Right lobe of liver (tissue), 6 donors: ENCODE data around the gene SAG. TPM values are rescaled to one million over a fixed set of nuclear protein-coding genes. Genes with fewer than 3 reads are reported as not detected.

ENCODE experiments used
- ATAC-seq, 4 donors: fragments of 200-7000 bp; cut with Tn5 transposase; one replicate each; pipeline ENCODE4 v1.9.1; 2020; ENCODE audit warnings: mild to moderate bottlenecking in 4 of 4, moderate library complexity in 4 of 4
- DNase-seq, 3 donors: peaks; one replicate each; pipeline ENCODE4 v3.0.0-alpha.2; 2020
- H3K27ac ChIP-seq, 3 donors: fragments of 200-600 bp; one replicate each; pipeline ENCODE4 v1.8.0; 2022
- H3K27me3 ChIP-seq, 2 donors: fragments of 200-600 bp; one replicate each; pipeline ENCODE4 v1.8.0; 2022
- H3K36me3 ChIP-seq, 4 donors: fragments of 200-600 bp; sonication (generic) in 1 of 4; one replicate each; pipeline versions ENCODE4 v1.5.1 to v1.8.0; 2017 to 2022; ENCODE audit warnings: control low read depth in 1 of 4
- H3K4me1 ChIP-seq, 4 donors: fragments of 200-600 bp; sonication (generic) in 1 of 4; one replicate each; pipeline versions ENCODE4 v1.5.1 to v1.8.0; 2017 to 2022; ENCODE audit warnings: control low read depth in 1 of 4
- H3K4me3 ChIP-seq, 3 donors: fragments of 200-600 bp; one replicate each; pipeline ENCODE4 v1.8.0; 2022
- H3K9me3 ChIP-seq, 4 donors: fragments of 200-600 bp; sonication (generic) in 1 of 4; one replicate each; pipeline versions ENCODE4 v1.5.1 to v1.8.0; 2017 to 2022; ENCODE audit warnings: control low read depth in 1 of 4
- POLR2A ChIP-seq: fragments of 450-650 bp; IDR thresholded peaks from one replicate; pipeline ENCODE4 v1.6.1; 2017; ENCODE audit warnings: antibody characterized with exemption, mild to moderate bottlenecking
- WGBS: methylation state at CpG from one replicate; pipeline ENCODE4 v1.1.6; 2018; ENCODE audit warnings: low coverage, low lambda C conversion rate; ENCODE audit not compliant: insufficient coverage; ENCODE audit errors: missing lambda C conversion rate; 5-methylcytosine and 5-hydroxymethylcytosine counted together
- intact Hi-C, 2 donors: fragments of 100-400 bp; cut with DNase I; formaldehyde crosslinking; loops; one replicate each; pipeline versions ENCODE4 v1.11.2 to v1.14.1; 2022
- total RNA-seq, 6 experiments: library from RNA; depleted of rRNA in 2 of 6; stranded (reverse); fragments of >200 nt in 2 of 6; fragmentation: NEBNext Ultra II Directional in 3 of 6; extraction: Animal tissue kit (Norgen Biotek cat#: 25700) in 3 of 6; gene quantifications; one replicate each; pipeline versions ENCODE4 v1.1.0 to v1.2.4, GENCODE V29; 2016 to 2023
- TF ChIP-seq, protein P1 (sequence below), 4 donors: fragments of 200-600 bp in 3 of 4; fragments of 450-650 bp in 1 of 4; IDR thresholded peaks; one replicate each; pipeline versions ENCODE4 v1.5.1 to v1.8.0; 2016 to 2022; ENCODE audit warnings: antibody characterized with exemption in 4 of 4, mild to moderate bottlenecking in 2 of 4
- donor health status: DM: no; HTN: yes; CAD: no.
- donor health status: DM: no; HTN: no; CAD: no.
- donor health status: DM: no; HTN: no; CAD: no.
- donor health status: DM: no; HTN: yes; CAD: no.
- donor health status: DM: no; HTN: yes; CAD: no.

SAG gene
- total RNA-seq, 6 experiments from 2014 or later: not detected

DNA sequence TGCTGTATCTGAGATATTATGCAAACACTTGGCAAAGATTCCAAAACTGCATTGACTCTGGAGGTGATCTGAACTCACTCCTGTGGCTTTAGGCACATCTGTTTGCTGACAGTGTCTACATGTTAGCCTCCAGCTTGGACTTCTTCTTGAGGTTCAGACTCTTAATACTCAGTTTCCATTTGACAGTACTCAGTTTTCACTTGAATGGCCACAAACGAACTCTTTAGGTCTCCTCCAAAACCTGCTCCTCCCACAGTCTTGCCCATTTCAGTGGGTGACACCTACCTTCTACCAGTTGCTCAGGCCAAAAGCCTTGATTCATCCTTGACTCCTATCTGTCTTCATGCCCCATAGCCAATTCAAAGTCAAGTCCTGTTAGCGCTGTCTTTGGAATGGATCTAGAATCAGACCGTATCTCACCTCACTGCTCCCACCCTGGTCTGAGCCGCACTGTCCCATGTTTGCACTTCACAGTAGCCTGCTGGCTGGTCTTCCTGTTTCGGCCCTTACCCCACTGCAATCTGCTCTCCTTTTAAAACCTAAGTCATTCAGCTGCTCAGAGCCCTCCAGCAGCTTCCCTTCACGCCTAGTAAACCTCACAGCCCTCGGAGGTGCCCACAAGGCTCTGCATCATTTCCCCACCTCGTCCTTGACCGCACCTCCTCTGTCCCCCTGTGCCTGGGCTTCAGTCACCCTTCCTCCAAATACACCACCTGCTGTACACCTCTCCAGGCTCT is 45.6 kb upstream of the SAG start:
- Histone ChIP-seq H3K27me3 (no peaks in the 10 kb centered on the region), H3K4me1 (peaks cover 0 to 24% (median 0%) of the 10 kb centered on the region in 4 donors), H3K36me3 (peaks cover 0 to 57% (median 33%) of the 10 kb centered on the region in 4 donors), H3K27ac (no peak overlapping the region), H3K9me3 (no peaks in the 10 kb centered on the region), H3K4me3 (no peak overlapping the region)
- TF ChIP-seq, protein P1, sequence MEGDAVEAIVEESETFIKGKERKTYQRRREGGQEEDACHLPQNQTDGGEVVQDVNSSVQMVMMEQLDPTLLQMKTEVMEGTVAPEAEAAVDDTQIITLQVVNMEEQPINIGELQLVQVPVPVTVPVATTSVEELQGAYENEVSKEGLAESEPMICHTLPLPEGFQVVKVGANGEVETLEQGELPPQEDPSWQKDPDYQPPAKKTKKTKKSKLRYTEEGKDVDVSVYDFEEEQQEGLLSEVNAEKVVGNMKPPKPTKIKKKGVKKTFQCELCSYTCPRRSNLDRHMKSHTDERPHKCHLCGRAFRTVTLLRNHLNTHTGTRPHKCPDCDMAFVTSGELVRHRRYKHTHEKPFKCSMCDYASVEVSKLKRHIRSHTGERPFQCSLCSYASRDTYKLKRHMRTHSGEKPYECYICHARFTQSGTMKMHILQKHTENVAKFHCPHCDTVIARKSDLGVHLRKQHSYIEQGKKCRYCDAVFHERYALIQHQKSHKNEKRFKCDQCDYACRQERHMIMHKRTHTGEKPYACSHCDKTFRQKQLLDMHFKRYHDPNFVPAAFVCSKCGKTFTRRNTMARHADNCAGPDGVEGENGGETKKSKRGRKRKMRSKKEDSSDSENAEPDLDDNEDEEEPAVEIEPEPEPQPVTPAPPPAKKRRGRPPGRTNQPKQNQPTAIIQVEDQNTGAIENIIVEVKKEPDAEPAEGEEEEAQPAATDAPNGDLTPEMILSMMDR (IDR thresholded peaks at IDR 0.05): no peak
- no peak for TF ChIP-seq POLR2A
- intact Hi-C loops: no loop called here
- 87% methylated on average over 8 of the region's 9 CpGs for WGBS
- ATAC-seq (peak in 2 of 4 donors; percentile 37 to 46), DNase-seq (no peak)

DNA sequence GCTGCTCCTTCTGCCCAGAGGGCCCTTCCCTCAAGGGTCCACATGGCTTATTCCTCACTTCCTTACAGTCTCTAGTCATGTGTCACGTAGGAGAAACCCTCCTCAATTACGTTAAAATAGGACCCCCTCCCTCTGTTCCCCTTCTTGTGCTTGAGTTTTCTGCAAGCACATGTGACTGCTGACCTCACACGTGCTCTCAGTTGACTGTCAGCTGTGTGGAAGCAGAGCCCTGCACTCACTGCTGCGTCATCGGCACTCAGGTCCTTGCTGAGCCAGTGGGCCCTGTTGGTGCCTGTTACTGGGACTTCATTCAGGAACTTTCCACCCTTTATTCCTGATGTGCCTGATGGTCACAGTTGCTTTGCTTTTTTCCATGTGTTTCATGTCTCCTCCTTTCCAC is 45.1 kb upstream of the SAG start:
- no peak for ATAC-seq
- H3K4me3 ChIP-seq: no peak overlapping the region
- no peak for DNase-seq
- H3K27ac ChIP-seq: no peak overlapping the region
- H3K9me3 ChIP-seq: no peaks in the 10 kb centered on the region
- intact Hi-C loops: no loop called here
- peaks cover 0 to 56% (median 31%) of the 10 kb centered on the region in 4 donors for H3K36me3 ChIP-seq
- 80% methylated on average over 5 of the region's 5 CpGs for WGBS
- TF ChIP-seq POLR2A: no peak
- TF ChIP-seq, protein P1 (IDR thresholded peaks at IDR 0.05): no peak
- peaks cover 0 to 24% (median 0%) of the 10 kb centered on the region in 4 donors for H3K4me1 ChIP-seq
- H3K27me3 ChIP-seq: no peaks in the 10 kb centered on the region

GRCh38 chr2:233263045-233263570 is 44.5 kb upstream of the SAG start:
- intact Hi-C loops: no loop called here
- peaks cover 0 to 52% (median 30%) of the 10 kb centered on the region in 4 donors for H3K36me3 ChIP-seq

GRCh38 chr2:233264667-233265066 is 42.9 kb upstream of the SAG start:
- no peaks in the 10 kb centered on the region for H3K9me3 ChIP-seq
- no peak for TF ChIP-seq POLR2A
- TF ChIP-seq, protein P1 (IDR thresholded peaks at IDR 0.05): no peak
- no peak overlapping the region for H3K4me3 ChIP-seq
- peaks cover 0 to 24% (median 0%) of the 10 kb centered on the region in 4 donors for H3K4me1 ChIP-seq
- ATAC-seq (peak; percentile 70 to 89 (median 84)), DNase-seq (peak; percentile 66 to 88 (median 84))
- H3K27me3 ChIP-seq: no peaks in the 10 kb centered on the region
- intact Hi-C loops: no loop called here
- peak overlapping the region in 1 of 3 donors; percentile 73 for H3K27ac ChIP-seq
- peaks cover 0 to 52% (median 30%) of the 10 kb centered on the region in 4 donors for H3K36me3 ChIP-seq
- 40% methylated on average over 8 of the region's 8 CpGs for WGBS

More at GRCh38 chr2:233263045-233263570, 44.5 kb upstream of the SAG start:
- Histone ChIP-seq H3K27me3 (no peaks in the 10 kb centered on the region), H3K4me1 (peaks cover 0 to 24% (median 0%) of the 10 kb centered on the region in 4 donors), H3K9me3 (no peaks in the 10 kb centered on the region), H3K4me3 (no peak overlapping the region), H3K27ac (no peak overlapping the region)
- DNase-seq (no peak), ATAC-seq (no peak)
- WGBS: 91% methylated on average over 6 of the region's 6 CpGs
- TF ChIP-seq, protein P1 (IDR thresholded peaks at IDR 0.05): no peak
- no peak for TF ChIP-seq POLR2A
